OCI-LY7 (cell line): ENCODE measurements around the gene ASB2.

ENCODE experiments used
- EZH2phosphoT487 ChIP-seq: fragments of 200-600 bp; sonication (generic); IDR thresholded peaks from 2 replicates; pipeline ENCODE4 v1.6.1; 2018; ENCODE audit warnings: low read depth, borderline replicate concordance, mild to moderate bottlenecking, mixed run types, antibody characterized with exemption, low read length, moderate library complexity, mixed read lengths
- TF ChIP-seq, protein P1 (sequence below): fragments of 200-600 bp; sonication (generic); conservative IDR thresholded peaks from 2 replicates; pipeline ENCODE4 v1.5.1; 2014; ENCODE audit warnings: mild to moderate bottlenecking, antibody characterized with exemption, low read length, moderate library complexity, mixed read lengths

- TF ChIP-seq, protein P1, sequence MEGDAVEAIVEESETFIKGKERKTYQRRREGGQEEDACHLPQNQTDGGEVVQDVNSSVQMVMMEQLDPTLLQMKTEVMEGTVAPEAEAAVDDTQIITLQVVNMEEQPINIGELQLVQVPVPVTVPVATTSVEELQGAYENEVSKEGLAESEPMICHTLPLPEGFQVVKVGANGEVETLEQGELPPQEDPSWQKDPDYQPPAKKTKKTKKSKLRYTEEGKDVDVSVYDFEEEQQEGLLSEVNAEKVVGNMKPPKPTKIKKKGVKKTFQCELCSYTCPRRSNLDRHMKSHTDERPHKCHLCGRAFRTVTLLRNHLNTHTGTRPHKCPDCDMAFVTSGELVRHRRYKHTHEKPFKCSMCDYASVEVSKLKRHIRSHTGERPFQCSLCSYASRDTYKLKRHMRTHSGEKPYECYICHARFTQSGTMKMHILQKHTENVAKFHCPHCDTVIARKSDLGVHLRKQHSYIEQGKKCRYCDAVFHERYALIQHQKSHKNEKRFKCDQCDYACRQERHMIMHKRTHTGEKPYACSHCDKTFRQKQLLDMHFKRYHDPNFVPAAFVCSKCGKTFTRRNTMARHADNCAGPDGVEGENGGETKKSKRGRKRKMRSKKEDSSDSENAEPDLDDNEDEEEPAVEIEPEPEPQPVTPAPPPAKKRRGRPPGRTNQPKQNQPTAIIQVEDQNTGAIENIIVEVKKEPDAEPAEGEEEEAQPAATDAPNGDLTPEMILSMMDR, result no peak
- no peak for TF ChIP-seq EZH2phosphoT487
These were observed 34.3 kb upstream of the ASB2 start for GRCh38 chr14:94010625-94011024.
